ENCODE data around the gene HSF4.

The HSF4 gene

DNA sequence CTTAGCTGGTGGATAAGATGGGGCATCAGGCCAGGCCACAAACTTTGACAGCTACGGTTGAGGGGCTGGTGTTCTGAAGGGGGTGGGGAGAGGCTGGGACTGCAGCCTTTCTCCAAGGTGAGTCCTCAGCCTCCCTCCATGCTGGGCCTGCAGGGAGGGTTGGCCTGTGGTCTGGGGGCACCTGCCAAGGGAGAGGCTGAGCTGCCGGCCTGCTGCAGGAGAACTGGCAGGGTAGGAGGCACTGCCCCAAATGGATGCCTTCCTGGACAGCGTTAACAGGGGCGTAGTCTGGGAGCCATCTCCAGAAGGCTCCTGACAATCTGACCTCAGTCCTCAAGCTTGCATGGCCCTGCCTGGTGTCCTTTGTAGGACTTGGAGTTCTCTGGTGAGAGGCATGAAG, 39.5 kb downstream of the HSF4 start:
- DNase-seq, result no peak

DNA sequence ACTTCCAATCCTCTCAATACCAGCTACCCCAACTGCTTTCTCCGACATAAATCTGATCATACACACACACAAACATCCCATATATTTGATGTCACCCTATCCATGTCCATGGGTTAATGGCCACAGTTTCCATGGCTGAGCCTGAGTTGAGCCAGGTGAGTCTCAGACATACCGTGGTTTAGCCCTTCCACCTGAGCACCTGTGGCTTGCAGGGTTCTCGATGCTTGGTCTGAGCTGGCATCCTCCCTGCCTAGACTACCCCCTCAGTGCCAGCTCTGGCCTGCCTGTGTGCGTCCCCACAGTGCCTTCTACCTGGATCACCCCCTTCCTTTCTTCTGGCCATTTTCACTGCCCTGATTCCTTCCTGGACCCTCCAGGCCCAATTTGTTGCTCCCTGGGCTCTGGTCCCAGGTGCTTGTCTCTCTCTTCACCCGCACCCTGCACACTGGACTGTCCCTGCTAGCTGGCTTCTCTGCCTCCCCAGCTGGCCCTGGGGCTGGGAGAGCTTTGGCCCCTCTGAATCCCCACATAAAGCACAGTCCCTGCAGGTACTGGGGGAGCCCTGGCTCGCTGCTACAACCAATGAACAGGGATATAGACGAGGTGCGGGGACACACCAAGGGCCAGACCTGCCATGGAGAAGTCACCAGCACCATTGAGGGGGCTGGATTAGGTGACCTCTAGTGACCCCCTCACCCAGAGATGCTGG, 41.7 kb downstream of the HSF4 start:
- DNase-seq, result no peak

DNA sequence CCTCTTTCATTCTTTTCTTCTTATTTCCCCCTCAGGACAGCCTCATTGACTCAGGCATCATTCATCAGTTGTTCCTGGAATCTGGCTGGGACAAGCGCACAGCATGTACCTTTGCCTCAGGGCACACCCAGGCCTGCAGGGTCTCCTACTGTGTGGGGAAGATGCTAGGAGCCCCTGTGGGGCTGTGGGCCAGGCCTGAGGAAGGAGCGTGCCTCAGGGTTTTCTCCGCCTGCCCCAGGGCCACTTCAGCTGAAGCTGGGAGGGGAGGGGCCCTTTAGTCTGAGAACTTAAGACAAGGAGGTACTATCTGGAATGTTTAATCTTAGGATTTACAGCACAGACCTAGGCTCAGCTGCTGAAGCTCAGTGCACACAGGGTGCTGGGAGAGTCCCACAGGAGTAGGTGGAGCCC, 42.3 kb downstream of the HSF4 start:
- no peak for DNase-seq

DNA sequence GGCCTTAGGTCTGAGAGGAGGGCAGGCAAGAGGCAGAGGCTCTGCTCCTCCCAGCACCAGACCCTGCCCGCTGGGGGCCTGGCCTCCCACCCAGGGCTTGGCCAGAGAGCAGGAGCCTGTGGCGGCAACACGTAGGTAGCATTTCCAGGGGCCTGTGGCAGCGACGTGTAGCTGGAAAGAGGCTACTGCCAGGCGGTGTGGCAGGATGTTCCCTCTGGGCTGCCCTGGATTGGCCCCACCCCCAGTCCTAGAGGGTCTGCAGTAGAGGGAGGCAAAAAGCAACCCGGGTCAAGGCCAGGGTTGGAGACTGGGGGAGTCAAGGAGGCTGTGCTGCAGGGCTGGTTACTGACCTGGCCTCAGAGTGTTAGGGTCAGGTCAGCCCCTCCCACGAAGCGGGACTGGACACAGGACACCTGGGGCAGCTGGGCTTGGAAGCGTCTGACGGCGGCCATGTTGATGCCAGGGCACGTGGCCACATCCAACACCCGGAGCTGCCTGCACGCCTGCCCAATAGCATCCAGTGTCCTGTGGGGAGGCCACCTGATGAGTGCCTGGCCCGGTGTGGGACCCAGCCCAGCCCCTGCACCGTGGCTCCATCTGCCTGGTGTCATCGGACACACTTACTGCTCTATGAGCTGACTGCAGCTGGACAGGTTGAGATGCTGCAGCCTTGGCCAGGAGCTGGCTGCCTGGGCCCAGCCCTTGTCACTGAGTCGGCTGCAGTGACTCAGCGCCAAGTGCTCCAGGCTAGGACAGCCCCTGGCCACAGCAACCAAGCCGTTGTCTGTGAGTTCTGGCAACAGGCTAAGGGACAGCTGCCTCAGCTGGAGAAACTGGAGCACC, 42.9 kb downstream of the HSF4 start:
- DNase-seq, result no peak

- DNase-seq, result no peak
These were observed 43.8 kb downstream of the HSF4 start for GRCh38 chr16:67208154-67208896.

GRCh38 chr16:67209565-67209964, 45.0 kb downstream of the HSF4 start:
- DNase-seq, result no peak

DNA sequence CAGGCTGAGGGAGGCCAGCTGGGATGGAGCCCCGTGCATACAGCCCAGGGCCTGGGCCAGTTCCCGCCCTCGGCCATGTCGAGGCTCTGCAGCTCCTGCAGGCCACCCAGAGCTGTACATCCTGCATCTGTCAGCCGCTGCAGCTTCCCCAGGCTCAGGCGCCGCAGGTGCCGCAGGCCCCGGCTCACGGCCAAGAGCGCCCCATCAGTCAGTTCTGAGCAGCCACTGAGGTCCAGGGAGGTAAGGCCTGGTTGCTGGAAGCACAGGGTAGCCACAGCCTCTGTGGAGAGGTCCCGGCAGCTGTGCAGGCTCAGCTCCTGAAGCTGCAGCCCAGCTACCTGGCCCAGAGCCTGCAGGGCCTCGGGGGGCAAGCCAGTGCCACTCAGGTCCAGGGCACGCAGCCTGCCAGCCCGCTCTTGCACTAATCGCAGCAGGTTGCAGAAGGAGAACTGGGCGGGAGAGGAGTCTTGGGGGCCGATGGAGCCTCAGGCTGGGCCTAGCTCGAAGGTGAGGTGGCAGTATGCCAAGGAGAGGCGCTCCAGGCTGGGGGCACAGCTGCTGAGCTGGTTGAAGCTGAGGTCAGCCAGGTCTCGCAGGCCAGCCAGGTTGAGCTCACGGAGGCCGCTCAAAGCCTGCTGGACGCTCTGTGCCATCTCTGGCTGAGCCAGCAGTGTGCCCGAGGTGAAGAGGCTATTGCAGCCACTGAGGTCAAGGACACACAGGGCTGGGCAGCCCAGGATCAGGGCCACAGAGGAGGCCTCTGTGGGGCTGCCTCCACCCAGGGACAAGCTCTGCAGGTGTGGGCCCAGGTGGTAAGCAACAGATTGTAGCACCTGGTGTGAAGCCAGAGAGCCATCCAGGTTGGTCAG, 45.8 kb downstream of the HSF4 start:
- no peak for DNase-seq

DNA sequence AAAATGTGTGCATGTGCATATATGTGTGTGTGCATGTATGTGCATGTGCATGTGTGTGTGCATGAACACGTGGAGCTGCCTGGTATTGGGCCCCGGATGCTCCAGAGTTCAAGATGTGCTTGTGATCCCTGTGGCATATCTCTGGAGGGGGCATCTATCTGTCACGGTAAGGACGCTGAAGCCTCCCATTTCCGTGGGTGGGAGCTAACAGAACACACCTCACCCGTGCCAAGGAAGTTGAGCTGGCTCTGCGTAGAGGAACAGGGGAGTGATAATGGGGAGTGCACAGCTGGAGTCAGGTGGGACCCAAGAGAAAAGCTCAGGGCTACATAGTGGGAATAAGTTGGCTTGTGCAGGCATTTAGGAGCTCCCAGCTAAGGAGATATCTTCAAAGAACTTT, 47.1 kb downstream of the HSF4 start:
- no peak for DNase-seq

- DNase-seq, result no peak
These were observed 48.2 kb downstream of the HSF4 start for GRCh38 chr16:67212766-67213165.

DNA sequence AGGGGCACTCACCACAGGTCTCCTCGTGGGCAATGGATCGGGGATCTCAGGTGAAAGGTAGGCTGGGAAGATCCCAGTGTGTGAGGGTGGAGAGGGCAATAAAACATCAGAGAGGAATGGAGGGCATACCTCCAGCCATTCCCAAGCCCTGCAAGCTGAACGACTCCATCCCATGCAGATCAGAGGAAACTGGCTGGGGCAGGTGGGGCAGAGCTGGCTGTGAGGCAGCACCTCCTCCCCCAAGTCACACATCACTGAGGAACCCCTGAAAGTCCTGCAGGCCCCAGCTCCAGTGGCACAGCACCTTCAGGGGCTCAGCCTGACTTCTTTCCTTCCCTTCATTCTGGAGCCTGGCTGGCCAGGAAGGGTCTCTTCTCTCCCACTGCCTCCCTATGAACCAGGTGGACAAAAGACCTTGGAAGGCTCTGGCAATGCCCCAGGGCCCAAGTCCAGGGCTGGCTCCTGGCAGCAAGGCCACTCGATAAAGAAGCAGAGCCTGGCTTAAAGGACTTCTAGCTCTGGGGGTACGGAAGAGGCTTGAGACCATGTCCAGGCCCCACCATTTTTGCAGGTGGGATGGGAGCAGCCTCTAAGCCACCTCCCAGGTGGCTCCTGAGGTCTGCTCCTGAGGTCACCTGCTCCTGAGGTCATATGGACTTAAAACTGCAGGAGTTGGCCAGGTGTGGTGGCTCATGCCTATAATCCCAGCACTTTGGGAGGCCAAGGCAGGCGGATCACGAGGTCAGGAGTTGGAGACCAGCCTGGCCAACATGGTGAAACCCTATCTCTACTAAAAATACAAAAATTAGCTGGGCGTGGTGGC, 48.9 kb downstream of the HSF4 start:
- DNase-seq, result no peak

DNA sequence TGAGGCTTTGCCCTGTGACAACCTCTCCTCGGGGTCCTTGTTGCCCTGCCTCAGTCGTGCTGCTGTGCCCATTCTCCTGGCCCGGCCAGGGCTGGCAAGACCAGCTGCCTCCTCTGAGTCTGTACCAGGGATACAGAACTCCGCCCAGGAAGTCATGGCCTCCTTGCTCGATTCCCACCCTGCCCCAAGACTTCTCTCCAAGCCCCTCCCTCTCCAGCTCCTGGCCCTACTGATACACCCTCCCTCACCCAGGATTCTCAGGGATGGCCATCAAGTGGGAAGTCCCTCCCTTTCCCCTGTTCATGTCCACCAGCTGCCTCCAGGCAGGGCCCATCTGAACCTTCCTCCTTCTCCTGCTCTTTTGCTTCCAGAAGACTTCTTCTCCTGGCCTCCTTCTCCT, 51.2 kb downstream of the HSF4 start:
- DNase-seq, result no peak

DNA sequence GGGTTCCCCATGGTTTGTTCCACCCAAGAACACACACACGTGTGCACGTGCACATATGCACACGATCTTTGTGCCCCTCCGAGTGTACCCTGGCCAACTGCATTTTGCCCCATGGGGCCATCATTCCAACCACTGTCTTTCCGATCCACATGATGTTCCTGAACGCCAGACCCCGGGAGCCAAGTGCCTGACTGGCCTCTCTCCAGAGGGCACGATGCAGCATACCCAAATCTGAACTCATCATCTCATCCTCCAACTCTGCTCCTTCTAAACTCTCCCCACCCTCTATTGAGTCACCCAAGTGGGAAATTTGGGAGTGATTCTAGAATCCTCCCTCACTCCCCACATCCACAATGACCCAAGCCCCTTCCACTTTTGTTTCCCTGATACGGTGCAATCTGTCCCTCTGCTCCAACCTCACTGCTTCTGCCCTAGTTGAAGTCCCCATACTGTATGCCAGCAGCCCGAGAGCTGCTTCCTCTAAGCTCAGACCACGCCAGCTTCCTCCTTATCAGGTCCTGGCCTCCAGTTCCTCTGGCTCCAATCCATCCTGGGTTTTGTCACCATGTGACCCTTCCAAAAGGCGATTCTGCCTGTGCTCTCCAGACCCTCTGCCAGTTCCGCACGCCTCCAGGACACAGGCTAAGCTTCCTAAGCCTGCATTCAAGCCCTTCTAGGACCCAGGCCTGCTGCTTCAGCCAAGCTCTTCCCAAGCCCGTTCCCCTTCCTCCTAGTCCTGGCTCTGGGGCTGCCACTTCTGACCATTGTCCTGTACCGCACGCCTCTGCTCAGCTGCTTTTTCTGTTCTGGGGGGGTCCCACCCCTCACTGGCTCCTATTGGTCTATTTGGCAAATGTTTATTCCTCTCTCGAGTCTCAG, 52.3 kb downstream of the HSF4 start:
- no peak for DNase-seq
